ENCODE measurements around the gene CALY.

Gene CALY

GRCh38 chr10:133365461-133366129 is 28.9 kb upstream of the CALY start:
- DNase-seq: no peak

GRCh38 chr10:133364645-133365431 is 28.1 kb upstream of the CALY start:
- DNase-seq: no peak

GRCh38 chr10:133362846-133363245 is 26.1 kb upstream of the CALY start:
- no peak for DNase-seq

GRCh38 chr10:133361773-133362441 is 25.2 kb upstream of the CALY start:
- no peak for DNase-seq

- DNase-seq: no peak
Measured at GRCh38 chr10:133361227-133361626, 24.5 kb upstream of the CALY start.

GRCh38 chr10:133359972-133360610 is 23.4 kb upstream of the CALY start:
- DNase-seq: no peak

- no peak for DNase-seq
Measured at GRCh38 chr10:133359554-133359971, 22.9 kb upstream of the CALY start.

GRCh38 chr10:133358925-133359310 is 22.2 kb upstream of the CALY start:
- no peak for DNase-seq

GRCh38 chr10:133358162-133358924 is 21.6 kb upstream of the CALY start:
- no peak for DNase-seq

- no peak for DNase-seq
Measured at GRCh38 chr10:133357285-133358161, 20.8 kb upstream of the CALY start, which contains the start of gene FUOM. FUOM (minus strand) TSS chr10:133358019; CDS start chr10:133358007, 12 bp downstream.

- no peak for DNase-seq
Measured at GRCh38 chr10:133356549-133357284, 20.0 kb upstream of the CALY start.

GRCh38 chr10:133355991-133356390 is 19.3 kb upstream of the CALY start:
- DNase-seq: no peak

GRCh38 chr10:133355266-133355665 is 18.6 kb upstream of the CALY start:
- no peak for DNase-seq

- DNase-seq: no peak
Measured at GRCh38 chr10:133354672-133355240, 18.1 kb upstream of the CALY start.

- DNase-seq: no peak
Measured at GRCh38 chr10:133353988-133354605, 17.4 kb upstream of the CALY start.

GRCh38 chr10:133353202-133353959 is 16.7 kb upstream of the CALY start:
- DNase-seq: no peak

GRCh38 chr10:133351408-133352318 is 15.0 kb upstream of the CALY start:
- no peak for DNase-seq

- no peak for DNase-seq
Measured at GRCh38 chr10:133350950-133351329, 14.2 kb upstream of the CALY start.

All from NCI-H2081 treated with DMSO at 0.1 percent for 48 hours (cell line).